DLD1 (cell line): ENCODE measurements around the gene CNTNAP4.

Source experiments
- in situ Hi-C: cut with HindIII; loops from 2 replicates; pipeline ENCODE4 v1.10.0; 2017; ENCODE audit warnings: low sequenced_read_pairs

Gene CNTNAP4

GRCh38 chr16:76276745-76277438, at the start of gene CNTNAP4:
Gene CNTNAP4 (plus strand): TSS chr16:76277401. CDS start chr16:76277663, 262 bp downstream.
- in situ Hi-C loops: no loop called here

- in situ Hi-C loops: no loop called here
Observed at GRCh38 chr16:76228546-76229146, 48.6 kb upstream of the CNTNAP4 start.

GRCh38 chr16:76232704-76233103, 44.5 kb upstream of the CNTNAP4 start:
- in situ Hi-C loops: no loop called here

- in situ Hi-C loops: no loop called here
Observed at GRCh38 chr16:76235025-76235424, 42.2 kb upstream of the CNTNAP4 start.

- in situ Hi-C loops: no loop called here
Observed at GRCh38 chr16:76235426-76235825, 41.8 kb upstream of the CNTNAP4 start.

GRCh38 chr16:76237471-76237870, 39.7 kb upstream of the CNTNAP4 start:
- in situ Hi-C loops: no loop called here

- in situ Hi-C loops: no loop called here
Observed at GRCh38 chr16:76241755-76242154, 35.4 kb upstream of the CNTNAP4 start.

GRCh38 chr16:76243620-76244019, 33.6 kb upstream of the CNTNAP4 start:
- in situ Hi-C loops: no loop called here

GRCh38 chr16:76246587-76246986, 30.6 kb upstream of the CNTNAP4 start:
- in situ Hi-C loops: no loop called here

GRCh38 chr16:76265434-76266045, 11.7 kb upstream of the CNTNAP4 start:
- in situ Hi-C loops: no loop called here

GRCh38 chr16:76268824-76269223, 8.4 kb upstream of the CNTNAP4 start:
- in situ Hi-C loops: no loop called here

GRCh38 chr16:76277460-76278030, 344 bp downstream of the CNTNAP4 start:
- in situ Hi-C loops: no loop called here

- in situ Hi-C loops: no loop called here
Observed at GRCh38 chr16:76278086-76278485, 885 bp downstream of the CNTNAP4 start.

GRCh38 chr16:76278980-76279379, 1.8 kb downstream of the CNTNAP4 start:
- in situ Hi-C loops: no loop called here

- in situ Hi-C loops: no loop called here
Observed at GRCh38 chr16:76280421-76281215, 3.4 kb downstream of the CNTNAP4 start.

GRCh38 chr16:76287466-76287865, 10.3 kb downstream of the CNTNAP4 start:
- in situ Hi-C loops: no loop called here

- in situ Hi-C loops: no loop called here
Observed at GRCh38 chr16:76292218-76292617, 15.0 kb downstream of the CNTNAP4 start.

GRCh38 chr16:76293980-76294379, 16.8 kb downstream of the CNTNAP4 start:
- in situ Hi-C loops: no loop called here

GRCh38 chr16:76294396-76295214, 17.4 kb downstream of the CNTNAP4 start:
- in situ Hi-C loops: no loop called here

- in situ Hi-C loops: no loop called here
Observed at GRCh38 chr16:76297941-76298340, 20.7 kb downstream of the CNTNAP4 start.
